ENCODE data around the gene USP28.
"Not testable (repeated sequence)": the region's sequence is repeated elsewhere in the genome, so short reads cannot be mapped to it uniquely, and the experiment has no call there.

Gene USP28

GRCh38 chr11:113773416-113774173 lies 101.8 kb downstream of the USP28 start, which contains the start of gene ZW10:
Gene ZW10 (minus strand): TSS chr11:113773692. CDS start chr11:113773666, 26 bp downstream.
- peak; percentile 93 for DNase-seq (ENCODE audit: low spot score)

GRCh38 chr11:113773092-113773415 lies 102.3 kb downstream of the USP28 start:
- DNase-seq (ENCODE audit: low spot score) = peak; percentile 31

GRCh38 chr11:113771964-113772363 lies 103.4 kb downstream of the USP28 start:
- DNase-seq (ENCODE audit: low spot score) = no peak

- DNase-seq (ENCODE audit: low spot score) = no peak
Measured at GRCh38 chr11:113764527-113765219, 110.7 kb downstream of the USP28 start.

GRCh38 chr11:113763040-113763439 lies 112.3 kb downstream of the USP28 start:
- not testable (repeated sequence) for DNase-seq (ENCODE audit: low spot score)

GRCh38 chr11:113760241-113760640 lies 115.1 kb downstream of the USP28 start:
- DNase-seq (ENCODE audit: low spot score) = no peak

- no peak for DNase-seq (ENCODE audit: low spot score)
Measured at GRCh38 chr11:113752932-113753331, 122.4 kb downstream of the USP28 start.

All from SW480 (cell line).